Activated CD4-positive, alpha-beta T cell treated with anti-CD3 and anti-CD28 coated beads for 36 hours (primary cell): ENCODE results near the gene ABHD16B. TPM values are rescaled to one million over a fixed set of nuclear protein-coding genes. Genes with fewer than 3 reads are reported as not detected.

Experiments used
- ATAC-seq: fragments of 200-7000 bp; cut with Tn5 transposase; one replicate; pipeline ENCODE4 v1.10.0; 2021; ENCODE audit warnings: mild to moderate bottlenecking, moderate library complexity
- CTCF ChIA-PET: fragments of 350-600 bp; sonication (Branson Sonifier 250); formaldehyde crosslinking; loops from one replicate; lab custom pipeline; 2021; ENCODE audit warnings: antibody characterized with exemption; lab: Charles Lee
- POLR2A ChIA-PET: fragments of 350-600 bp; sonication (Branson Sonifier 250); formaldehyde crosslinking; loops from one replicate; lab custom pipeline; 2021; ENCODE audit warnings: antibody characterized with exemption, inconsistent platforms; lab: Charles Lee
- DNase-seq: peaks from one replicate; pipeline ENCODE4 v3.0.0-alpha.2; 2020
- H3K27ac Mint-ChIP-seq: one replicate; pipeline ENCODE4 v1.8.0; 2021; ENCODE audit warnings: mixed read lengths
- H3K27me3 Mint-ChIP-seq: one replicate; pipeline ENCODE4 v1.8.0; 2021; ENCODE audit warnings: mixed read lengths
- H3K36me3 Mint-ChIP-seq: one replicate; pipeline ENCODE4 v1.8.0; 2021; ENCODE audit warnings: low read depth, mixed read lengths
- H3K4me1 Mint-ChIP-seq: one replicate; pipeline ENCODE4 v1.8.0; 2021; ENCODE audit warnings: mixed read lengths
- H3K4me3 Mint-ChIP-seq: one replicate; pipeline ENCODE4 v1.8.0; 2021; ENCODE audit warnings: mild to moderate bottlenecking, moderate library complexity, mixed read lengths
- H3K9me3 Mint-ChIP-seq: one replicate; pipeline ENCODE4 v1.8.0; 2021; ENCODE audit warnings: low read depth, mixed read lengths
- intact Hi-C, 2 experiments: fragments of 100-400 bp; cut with DNase I in 1 of 2; cut with micrococcal nuclease in 1 of 2; formaldehyde crosslinking; loops; one replicate each; pipeline versions ENCODE4 v1.14.2 to v1.15.1; 2022 to 2024; cut with DNase I, micrococcal nuclease
- total RNA-seq, 2 experiments: library from RNA; stranded (reverse); gene quantifications; one replicate each; pipeline ENCODE4 v1.2.3, GENCODE V29; 2021

ABHD16B gene
- total RNA-seq, 2 experiments from 2014 or later = 0.11 to 0.16 TPM

DNA sequence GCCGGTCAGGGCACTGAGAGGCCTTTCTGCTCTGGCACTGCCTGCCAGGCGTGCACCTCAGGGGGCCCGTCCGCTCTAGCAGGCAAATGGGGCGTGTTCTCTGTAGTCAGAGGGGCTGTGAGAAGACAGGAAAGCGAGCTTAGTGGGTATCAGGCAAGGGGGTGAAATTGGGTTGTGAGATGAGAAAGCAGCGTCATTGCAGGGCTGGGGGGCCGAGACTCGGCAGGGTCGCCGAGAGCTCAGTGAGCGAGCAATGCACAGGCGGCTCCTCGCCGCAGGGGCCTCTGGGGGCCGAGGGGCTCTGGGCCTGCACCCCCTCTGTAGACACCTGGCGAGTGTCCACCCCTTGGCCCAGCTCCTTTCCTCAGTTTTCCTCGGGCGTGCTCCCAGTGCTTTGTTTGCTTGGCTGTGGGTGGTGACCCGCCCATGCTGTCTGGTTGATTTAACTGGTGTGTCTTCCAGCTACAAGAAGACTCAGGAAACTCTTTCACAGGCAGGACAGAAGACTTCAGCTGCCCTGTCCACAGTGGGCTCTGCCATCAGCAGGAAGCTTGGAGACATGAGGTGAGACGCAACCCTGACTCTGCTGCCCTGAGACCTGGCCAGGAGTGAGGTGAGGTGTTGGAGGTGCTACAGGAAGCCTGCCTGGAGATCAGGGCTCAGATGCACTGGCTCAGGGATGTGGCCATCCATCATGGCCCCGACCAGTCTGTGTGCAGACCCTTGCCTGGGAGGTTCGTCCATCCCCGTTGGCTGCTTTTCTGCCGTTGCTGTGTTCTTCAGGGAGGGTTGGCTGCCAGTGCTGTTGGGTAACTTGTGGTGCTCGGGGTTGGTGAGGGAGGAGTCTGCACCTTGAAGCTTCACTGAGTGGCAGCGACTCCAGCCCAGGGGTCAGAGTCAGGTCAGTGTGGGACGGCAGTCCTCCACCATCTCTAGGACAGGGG, 21.2 kb downstream of the ABHD16B start:
- POLR2A ChIA-PET = no interaction called here
- CTCF ChIA-PET = no interaction called here
- no peaks in the 10 kb centered on the region for H3K4me1 Mint-ChIP-seq

GRCh38 chr20:63883201-63883593, 21.9 kb downstream of the ABHD16B start:
- intact Hi-C loops = no loop called here
- H3K36me3 Mint-ChIP-seq = peaks cover 18% of the 10 kb centered on the region

More for the DNA sequence above, 21.2 kb downstream of the ABHD16B start:
- H3K9me3 Mint-ChIP-seq = no peaks in the 10 kb centered on the region
- H3K27me3 Mint-ChIP-seq = no peaks in the 10 kb centered on the region
- DNase-seq (no peak), ATAC-seq (no peak)
- intact Hi-C loops = no loop called here
- H3K27ac Mint-ChIP-seq = no peak overlapping the region
- peaks cover 17% of the 10 kb centered on the region for H3K36me3 Mint-ChIP-seq
- no peak overlapping the region for H3K4me3 Mint-ChIP-seq

DNA sequence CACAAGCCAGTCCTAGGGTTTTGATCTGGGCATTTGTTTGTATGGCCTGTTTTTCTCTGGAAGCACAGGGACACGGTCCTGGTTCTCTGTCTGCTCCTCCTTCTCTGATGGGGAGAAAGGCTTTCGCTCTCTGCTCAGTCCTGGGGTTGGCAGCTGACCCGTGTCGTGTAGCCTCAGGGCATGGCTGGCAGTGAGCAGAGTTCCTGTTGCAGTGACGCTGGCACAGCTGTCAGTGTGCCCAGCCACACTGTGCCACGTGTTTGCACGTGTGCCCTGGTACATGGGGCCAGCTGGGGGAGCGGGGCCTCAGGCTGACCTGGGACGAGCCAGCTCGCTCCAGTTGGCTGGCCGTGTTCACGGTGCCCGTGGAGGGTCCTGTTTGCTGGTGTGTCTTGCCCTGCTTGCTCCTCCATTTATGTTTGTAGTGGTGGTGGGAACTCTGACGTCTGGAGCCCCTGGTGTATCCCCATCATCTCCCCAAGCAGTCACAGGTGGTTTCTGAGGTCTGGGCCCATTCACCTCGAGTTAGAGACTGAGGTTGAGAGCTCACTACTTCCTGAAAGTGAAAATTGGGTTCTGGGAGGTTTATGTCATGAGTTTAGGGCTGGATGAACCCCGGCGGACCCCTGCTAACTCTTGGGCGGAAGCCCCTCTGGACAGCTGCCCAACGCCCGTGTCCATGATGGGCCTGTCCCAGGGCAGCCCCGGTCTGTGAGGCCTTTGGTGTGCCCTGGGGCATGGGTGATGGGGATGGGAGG, 23.4 kb downstream of the ABHD16B start:
- Mint-ChIP-seq H3K27me3 (no peaks in the 10 kb centered on the region), H3K27ac (no peak overlapping the region), H3K4me1 (no peaks in the 10 kb centered on the region), H3K36me3 (peaks cover 23% of the 10 kb centered on the region), H3K4me3 (no peak overlapping the region), H3K9me3 (no peaks in the 10 kb centered on the region)
- POLR2A ChIA-PET = no interaction called here
- ATAC-seq = no peak
- intact Hi-C loops = no loop called here
- CTCF ChIA-PET = no interaction called here
- no peak for DNase-seq

More at GRCh38 chr20:63883201-63883593, 21.9 kb downstream of the ABHD16B start:
- Mint-ChIP-seq H3K27me3 (no peaks in the 10 kb centered on the region), H3K4me1 (no peaks in the 10 kb centered on the region), H3K4me3 (no peak overlapping the region), H3K27ac (no peak overlapping the region), H3K9me3 (no peaks in the 10 kb centered on the region)
- ChIA-PET CTCF (no interaction called here), POLR2A (no interaction called here)
- DNase-seq (no peak), ATAC-seq (no peak)

GRCh38 chr20:63885264-63886053, 24.2 kb downstream of the ABHD16B start:
- no peak for ATAC-seq
- H3K27me3 Mint-ChIP-seq = no peaks in the 10 kb centered on the region
- POLR2A ChIA-PET = no interaction called here
- CTCF ChIA-PET = no interaction called here
- H3K36me3 Mint-ChIP-seq = peaks cover 25% of the 10 kb centered on the region
- intact Hi-C loops = no loop called here
- no peak overlapping the region for H3K27ac Mint-ChIP-seq
- H3K9me3 Mint-ChIP-seq = no peaks in the 10 kb centered on the region
- H3K4me1 Mint-ChIP-seq = no peaks in the 10 kb centered on the region
- H3K4me3 Mint-ChIP-seq = no peak overlapping the region
- DNase-seq = no peak

GRCh38 chr20:63886054-63886419, 24.7 kb downstream of the ABHD16B start:
- no peak overlapping the region for H3K27ac Mint-ChIP-seq
- ATAC-seq (no peak), DNase-seq (no peak)
- POLR2A ChIA-PET = no interaction called here
- peaks cover 28% of the 10 kb centered on the region for H3K36me3 Mint-ChIP-seq
- H3K4me1 Mint-ChIP-seq = no peaks in the 10 kb centered on the region
- no peaks in the 10 kb centered on the region for H3K9me3 Mint-ChIP-seq
- no peaks in the 10 kb centered on the region for H3K27me3 Mint-ChIP-seq
- CTCF ChIA-PET = no interaction called here
- intact Hi-C loops = no loop called here
- no peak overlapping the region for H3K4me3 Mint-ChIP-seq

- Mint-ChIP-seq H3K9me3 (no peaks in the 10 kb centered on the region), H3K4me3 (no peak overlapping the region), H3K4me1 (no peaks in the 10 kb centered on the region), H3K27ac (no peak overlapping the region), H3K36me3 (peaks cover 29% of the 10 kb centered on the region), H3K27me3 (no peaks in the 10 kb centered on the region)
- CTCF ChIA-PET = no interaction called here
- intact Hi-C loops = no loop called here
- POLR2A ChIA-PET = no interaction called here
- DNase-seq = no peak
- no peak for ATAC-seq
These were observed 25.6 kb downstream of the ABHD16B start for GRCh38 chr20:63886921-63887320.

GRCh38 chr20:63889241-63890200, 28.2 kb downstream of the ABHD16B start:
- DNase-seq (no peak), ATAC-seq (no peak)
- Mint-ChIP-seq H3K27ac (no peak overlapping the region), H3K27me3 (no peaks in the 10 kb centered on the region), H3K4me1 (peaks cover 5% of the 10 kb centered on the region), H3K4me3 (no peak overlapping the region), H3K36me3 (peaks cover 24% of the 10 kb centered on the region), H3K9me3 (no peaks in the 10 kb centered on the region)
- ChIA-PET CTCF (no interaction called here), POLR2A (no interaction called here)
- intact Hi-C loops = no loop called here

DNA sequence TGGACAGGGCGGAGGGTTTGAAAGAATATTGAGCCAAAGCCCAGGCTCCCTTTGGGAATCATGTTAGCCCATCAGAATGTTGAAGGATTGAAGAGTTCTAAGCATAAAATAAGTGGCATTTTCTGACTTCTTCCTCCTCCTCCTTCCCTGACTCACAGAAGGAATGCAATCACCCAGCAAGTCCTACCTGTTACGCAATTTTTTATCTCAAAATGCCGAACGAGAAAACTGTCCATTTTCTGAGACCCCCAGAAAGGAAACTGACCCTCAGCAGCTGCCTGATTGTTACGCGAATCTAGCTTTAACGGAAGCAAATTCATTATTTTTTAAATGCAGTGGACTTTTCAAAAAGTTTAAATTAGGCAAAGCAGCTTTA, 28.9 kb downstream of the ABHD16B start:
- POLR2A ChIA-PET = no interaction called here
- Mint-ChIP-seq H3K4me1 (peaks cover 7% of the 10 kb centered on the region), H3K4me3 (no peak overlapping the region), H3K27me3 (no peaks in the 10 kb centered on the region), H3K36me3 (peaks cover 20% of the 10 kb centered on the region), H3K27ac (no peak overlapping the region), H3K9me3 (no peaks in the 10 kb centered on the region)
- CTCF ChIA-PET = no interaction called here
- intact Hi-C loops = no loop called here
- ATAC-seq (no peak), DNase-seq (no peak)

DNA sequence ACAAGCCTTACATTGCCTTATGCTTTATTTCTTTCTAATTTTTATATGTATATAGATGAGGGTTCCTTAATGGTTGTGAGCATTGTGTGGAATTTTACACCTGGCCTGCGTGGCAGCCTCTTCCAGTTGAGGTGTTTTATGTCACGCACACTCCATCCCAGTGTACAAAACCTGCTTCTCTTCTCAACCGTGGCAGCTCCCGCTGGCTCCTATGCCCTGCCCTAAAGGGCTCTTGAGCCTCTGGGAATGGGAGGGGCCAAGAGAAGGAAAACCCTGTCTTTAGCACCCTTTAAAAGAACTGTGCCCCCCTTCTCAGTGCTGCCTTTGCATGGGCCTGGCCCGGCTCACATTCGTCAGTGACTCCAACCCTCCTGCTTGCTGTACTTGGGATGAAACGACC, 29.3 kb downstream of the ABHD16B start:
- POLR2A ChIA-PET = no interaction called here
- no peak for ATAC-seq
- intact Hi-C loops = no loop called here
- Mint-ChIP-seq H3K27ac (no peak overlapping the region), H3K4me1 (peaks cover 7% of the 10 kb centered on the region), H3K4me3 (no peak overlapping the region), H3K27me3 (no peaks in the 10 kb centered on the region), H3K36me3 (peaks cover 20% of the 10 kb centered on the region), H3K9me3 (no peaks in the 10 kb centered on the region)
- CTCF ChIA-PET = no interaction called here
- DNase-seq = no peak

GRCh38 chr20:63891061-63892002, 30.0 kb downstream of the ABHD16B start:
- Mint-ChIP-seq H3K4me3 (no peak overlapping the region), H3K9me3 (no peaks in the 10 kb centered on the region), H3K4me1 (peaks cover 12% of the 10 kb centered on the region)

More at GRCh38 chr20:63891061-63892002, 30.0 kb downstream of the ABHD16B start:
- DNase-seq (no peak), ATAC-seq (no peak)
- intact Hi-C loops = no loop called here
- Mint-ChIP-seq H3K36me3 (peaks cover 25% of the 10 kb centered on the region), H3K27me3 (no peaks in the 10 kb centered on the region), H3K27ac (no peak overlapping the region)
- ChIA-PET CTCF (interaction anchor here (0.6 kb wide), 1 partner anchor 94 kb away, joined by 3 read pairs; no protein-coding TSS in a partner anchor), POLR2A (no interaction called here)
